Neural cell (in vitro differentiated cells): Measurements from ENCODE around the gene CDC42SE1. TPM values are rescaled to one million over a fixed set of nuclear protein-coding genes. Genes with fewer than 3 reads are reported as not detected.

Source experiments
- H2AFZ ChIP-seq: fragments of 200-600, 300-800 bp; sonication (generic), shearing (Covaris generic); 2 replicates; pipeline ENCODE4 v1.6.0; 2014; ENCODE audit warnings: low read depth, mild to moderate bottlenecking, antibody characterized with exemption, low read length, moderate library complexity
- H3F3A ChIP-seq: fragments of 200-600 bp; shearing (Covaris generic); 2 replicates; pipeline ENCODE4 v1.6.1; 2016; ENCODE audit warnings: mild to moderate bottlenecking, moderate library complexity, mixed read lengths, antibody characterized with exemption, low read length; ENCODE audit not compliant: insufficient read depth, poor library complexity, severe bottlenecking
- H3K27ac ChIP-seq: fragments of 200-600, 300-800 bp; sonication (generic), shearing (Covaris generic); 2 replicates; pipeline ENCODE4 v1.5.1; 2014; ENCODE audit warnings: mild to moderate bottlenecking, low read length, moderate library complexity
- H3K27me3 ChIP-seq: fragments of 300-800, 200-600 bp; sonication (generic), shearing (Covaris generic); 2 replicates; pipeline ENCODE4 v1.6.0; 2014; ENCODE audit warnings: mild to moderate bottlenecking, low read depth, low read length, moderate library complexity; ENCODE audit not compliant: insufficient read depth
- H3K36me3 ChIP-seq: fragments of 300-800, 200-600 bp; sonication (generic), shearing (Covaris generic); 2 replicates; pipeline ENCODE4 v1.5.1; 2014; ENCODE audit warnings: mild to moderate bottlenecking, antibody characterized with exemption, low read length, moderate library complexity; ENCODE audit not compliant: insufficient read depth
- H3K4me2 ChIP-seq: fragments of 300-800, 200-600 bp; sonication (generic), shearing (Covaris generic); 2 replicates; pipeline ENCODE4 v1.6.0; 2014; ENCODE audit warnings: mild to moderate bottlenecking, low read length
- H3K4me3 ChIP-seq: fragments of 300-800, 200-600 bp; sonication (generic), shearing (Covaris generic); 2 replicates; pipeline ENCODE4 v1.5.1; 2014; ENCODE audit warnings: mild to moderate bottlenecking, low read length, moderate library complexity
- H3K79me2 ChIP-seq: fragments of 200-600 bp; shearing (Covaris generic); replicated peaks from 2 replicates; pipeline ENCODE4 v1.6.0; 2014; ENCODE audit warnings: mild to moderate bottlenecking, low read length, moderate library complexity; ENCODE audit not compliant: insufficient read depth
- H3K9ac ChIP-seq: fragments of 300-800, 200-600 bp; sonication (generic), shearing (Covaris generic); 2 replicates; pipeline ENCODE4 v1.6.1; 2016; ENCODE audit warnings: mild to moderate bottlenecking, low read length, mixed read lengths
- H3K9me2 ChIP-seq: fragments of 200-600 bp; shearing (Covaris generic); 2 replicates; pipeline ENCODE4 v1.6.1; 2016; ENCODE audit warnings: mild to moderate bottlenecking, low read length, mixed read lengths; ENCODE audit not compliant: insufficient read depth
- H3K9me3 ChIP-seq: fragments of 200-600, 300-800 bp; sonication (generic), shearing (Covaris generic); 2 replicates; pipeline ENCODE4 v1.6.1; 2016; ENCODE audit warnings: mild to moderate bottlenecking, mixed run types, low read length, moderate library complexity, mixed read lengths
- H4K20me1 ChIP-seq: fragments of 200-600 bp; shearing (Covaris generic); 2 replicates; pipeline ENCODE4 v1.6.1; 2016; ENCODE audit warnings: mild to moderate bottlenecking, mixed run types; ENCODE audit not compliant: insufficient read depth
- CTCF ChIP-seq: fragments of 450-650 bp; IDR thresholded peaks from 2 replicates; pipeline ENCODE4 v1.5.1; 2014; ENCODE audit warnings: antibody characterized with exemption, mild to moderate bottlenecking, moderate library complexity; ENCODE audit not compliant: poor library complexity, severe bottlenecking
- EP300 ChIP-seq: fragments of 450-650 bp; conservative IDR thresholded peaks from 2 replicates; pipeline ENCODE4 v1.6.1; 2014; ENCODE audit warnings: antibody characterized with exemption, mild to moderate bottlenecking, moderate library complexity; ENCODE audit not compliant: poor library complexity, severe bottlenecking
- EZH2 ChIP-seq: fragments of 200-600, 300-800 bp; shearing (Covaris generic), sonication (generic); IDR thresholded peaks from 2 replicates; pipeline ENCODE4 v1.6.1; 2014; ENCODE audit warnings: antibody characterized with exemption, low read length, borderline replicate concordance, mild to moderate bottlenecking; ENCODE audit not compliant: insufficient read depth, poor library complexity, severe bottlenecking
- MXI1 ChIP-seq: fragments of 450-650 bp; conservative IDR thresholded peaks from 2 replicates; pipeline ENCODE4 v1.6.1; 2014; ENCODE audit warnings: antibody characterized with exemption, mild to moderate bottlenecking; ENCODE audit not compliant: poor library complexity, severe bottlenecking
- POLR2AphosphoS5 ChIP-seq: IDR thresholded peaks from 2 replicates; pipeline ENCODE4 v1.6.1; 2012
- RAD21 ChIP-seq: fragments of 450-650 bp; conservative IDR thresholded peaks from 2 replicates; pipeline ENCODE4 v1.6.1; 2014; ENCODE audit warnings: antibody characterized with exemption, mild to moderate bottlenecking, moderate library complexity
- SMC3 ChIP-seq: fragments of 450-650 bp; conservative IDR thresholded peaks from 2 replicates; pipeline ENCODE4 v1.6.1; 2014; ENCODE audit warnings: antibody characterized with exemption, mild to moderate bottlenecking, moderate library complexity; ENCODE audit not compliant: poor library complexity
- TAF1 ChIP-seq: IDR thresholded peaks from 2 replicates; pipeline ENCODE4 v1.6.1; 2012; ENCODE audit warnings: low read depth
- polyA plus RNA-seq: library from polyadenylated mRNA; depleted of rRNA; stranded (reverse); fragments of >200 nt; gene quantifications from 2 replicates; pipeline ENCODE4 v1.2.3, GENCODE V29; 2014
- TF ChIP-seq, protein P1 (sequence below): IDR thresholded peaks from 2 replicates; pipeline ENCODE4 v1.6.1; 2012; ENCODE audit warnings: borderline replicate concordance

Gene CDC42SE1
- polyA plus RNA-seq, 1 donor from 2014 or later = 102 TPM

DNA sequence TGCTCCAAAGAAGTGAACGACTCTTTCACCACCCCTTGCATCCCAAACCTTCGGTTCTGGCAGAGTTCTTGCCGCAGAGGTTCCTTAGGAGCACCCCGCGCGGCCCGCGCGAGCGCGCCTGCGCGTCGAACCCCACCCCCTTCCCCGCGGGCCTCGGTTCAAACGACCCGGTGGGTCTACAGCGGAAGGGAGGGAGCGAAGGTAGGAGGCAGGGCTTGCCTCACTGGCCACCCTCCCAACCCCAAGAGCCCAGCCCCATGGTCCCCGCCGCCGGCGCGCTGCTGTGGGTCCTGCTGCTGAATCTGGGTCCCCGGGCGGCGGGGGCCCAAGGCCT lies 11.9 kb downstream of the CDC42SE1 start, which contains the start of gene C1orf56:
TSS of gene C1orf56 (plus strand) at position 161 of the 334 bp plus-strand sequence. CDS start at position 258, 97 bp downstream.
- peak within 1 kb of the TSS; percentile 87 for H3K9ac ChIP-seq
- H3K79me2 ChIP-seq = no peaks in the 10 kb centered on the region
- H3F3A ChIP-seq = no peaks in the 10 kb centered on the region
- H2AFZ ChIP-seq = peak within 1 kb of the TSS; percentile 81
- H3K27me3 ChIP-seq = no peaks in the 10 kb centered on the region
- H3K4me3 ChIP-seq = peak within 1 kb of the TSS; percentile 90
- H3K27ac ChIP-seq = peak within 1 kb of the TSS; percentile 71
- peak; percentile 76 for TF ChIP-seq TAF1
- TF ChIP-seq MXI1 = no peak
- no peak for TF ChIP-seq RAD21
- no peak for TF ChIP-seq CTCF
- TF ChIP-seq EZH2 = no peak
- TF ChIP-seq POLR2AphosphoS5 = peak; percentile 77
- no peak for TF ChIP-seq SMC3
- no peak for TF ChIP-seq EP300
- TF ChIP-seq, protein P1, sequence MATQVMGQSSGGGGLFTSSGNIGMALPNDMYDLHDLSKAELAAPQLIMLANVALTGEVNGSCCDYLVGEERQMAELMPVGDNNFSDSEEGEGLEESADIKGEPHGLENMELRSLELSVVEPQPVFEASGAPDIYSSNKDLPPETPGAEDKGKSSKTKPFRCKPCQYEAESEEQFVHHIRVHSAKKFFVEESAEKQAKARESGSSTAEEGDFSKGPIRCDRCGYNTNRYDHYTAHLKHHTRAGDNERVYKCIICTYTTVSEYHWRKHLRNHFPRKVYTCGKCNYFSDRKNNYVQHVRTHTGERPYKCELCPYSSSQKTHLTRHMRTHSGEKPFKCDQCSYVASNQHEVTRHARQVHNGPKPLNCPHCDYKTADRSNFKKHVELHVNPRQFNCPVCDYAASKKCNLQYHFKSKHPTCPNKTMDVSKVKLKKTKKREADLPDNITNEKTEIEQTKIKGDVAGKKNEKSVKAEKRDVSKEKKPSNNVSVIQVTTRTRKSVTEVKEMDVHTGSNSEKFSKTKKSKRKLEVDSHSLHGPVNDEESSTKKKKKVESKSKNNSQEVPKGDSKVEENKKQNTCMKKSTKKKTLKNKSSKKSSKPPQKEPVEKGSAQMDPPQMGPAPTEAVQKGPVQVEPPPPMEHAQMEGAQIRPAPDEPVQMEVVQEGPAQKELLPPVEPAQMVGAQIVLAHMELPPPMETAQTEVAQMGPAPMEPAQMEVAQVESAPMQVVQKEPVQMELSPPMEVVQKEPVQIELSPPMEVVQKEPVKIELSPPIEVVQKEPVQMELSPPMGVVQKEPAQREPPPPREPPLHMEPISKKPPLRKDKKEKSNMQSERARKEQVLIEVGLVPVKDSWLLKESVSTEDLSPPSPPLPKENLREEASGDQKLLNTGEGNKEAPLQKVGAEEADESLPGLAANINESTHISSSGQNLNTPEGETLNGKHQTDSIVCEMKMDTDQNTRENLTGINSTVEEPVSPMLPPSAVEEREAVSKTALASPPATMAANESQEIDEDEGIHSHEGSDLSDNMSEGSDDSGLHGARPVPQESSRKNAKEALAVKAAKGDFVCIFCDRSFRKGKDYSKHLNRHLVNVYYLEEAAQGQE = no peak
- H3K9me2 ChIP-seq = no peaks in the 10 kb centered on the region
- no peaks in the 10 kb centered on the region for H4K20me1 ChIP-seq
- H3K36me3 ChIP-seq = no peaks in the 10 kb centered on the region
- H3K4me2 ChIP-seq = peak within 1 kb of the TSS; percentile 76
- no peaks in the 10 kb centered on the region for H3K9me3 ChIP-seq

DNA sequence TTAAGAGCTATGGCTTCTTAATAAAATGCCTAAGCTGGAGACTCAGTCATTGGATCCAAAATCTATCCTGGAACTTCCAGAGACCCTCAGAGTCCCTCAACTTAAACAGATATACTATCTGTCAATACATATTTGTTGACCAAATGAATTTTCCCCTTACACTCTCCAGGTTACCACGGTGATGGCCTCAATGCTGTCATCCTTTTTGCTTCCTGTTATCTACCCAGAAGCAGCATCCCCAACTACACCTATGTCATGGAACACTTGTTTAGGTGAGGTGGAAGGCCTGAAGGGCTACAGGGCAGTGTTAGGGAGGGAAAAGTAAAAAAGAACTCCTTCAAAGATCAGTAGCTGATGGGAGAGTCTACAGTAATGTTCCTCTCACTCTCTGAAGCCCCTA lies 16.3 kb downstream of the CDC42SE1 start:
- H3K4me3 ChIP-seq = no peak overlapping the region
- no peaks in the 10 kb centered on the region for H3F3A ChIP-seq
- H3K79me2 ChIP-seq = no peaks in the 10 kb centered on the region
- H2AFZ ChIP-seq = no peak overlapping the region
- no peak overlapping the region for H3K9ac ChIP-seq
- H3K36me3 ChIP-seq = no peaks in the 10 kb centered on the region
- H3K27ac ChIP-seq = no peak overlapping the region
- no peaks in the 10 kb centered on the region for H3K27me3 ChIP-seq
- no peaks in the 10 kb centered on the region for H3K9me3 ChIP-seq
- TF ChIP-seq POLR2AphosphoS5 = no peak
- no peak for TF ChIP-seq SMC3
- TF ChIP-seq TAF1 = no peak
- TF ChIP-seq EZH2 = no peak
- TF ChIP-seq, protein P1 = no peak
- TF ChIP-seq EP300 = no peak
- TF ChIP-seq RAD21 = no peak
- TF ChIP-seq MXI1 = no peak
- TF ChIP-seq CTCF = no peak
- no peaks in the 10 kb centered on the region for H4K20me1 ChIP-seq
- no peaks in the 10 kb centered on the region for H3K9me2 ChIP-seq
- no peak overlapping the region for H3K4me2 ChIP-seq
